ENCODE data around the gene ACOX1. TPM values are rescaled to one million over a fixed set of nuclear protein-coding genes. Genes with fewer than 3 reads are reported as not detected.
"Not testable (repeated sequence)": the region's sequence is repeated elsewhere in the genome, so short reads cannot be mapped to it uniquely, and the experiment has no call there.

Gene ACOX1
- total RNA-seq, 1 experiment from 2014 or later, result 40.9 TPM

DNA sequence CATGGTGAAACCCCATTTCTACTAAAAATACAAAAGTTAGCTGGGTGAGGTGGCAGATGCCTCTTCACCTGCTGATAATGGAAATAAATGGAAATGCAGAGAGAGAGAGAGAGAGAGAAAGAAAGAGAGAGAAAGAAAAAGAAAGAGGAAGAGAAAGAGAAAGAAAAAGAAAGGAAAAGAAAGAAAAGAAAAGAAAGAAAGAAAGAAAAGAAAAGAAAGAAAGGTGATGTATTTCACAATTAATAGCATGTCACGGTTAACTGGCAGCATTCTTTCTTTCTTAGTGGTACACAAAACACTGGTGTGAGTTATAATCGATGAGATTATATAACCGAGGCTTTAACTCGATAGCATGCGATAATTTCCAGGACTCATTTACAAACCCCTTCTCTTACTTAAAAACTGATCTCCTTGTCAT lies 3.2 kb downstream of the ACOX1 start:
- CTCF ChIA-PET, result interaction anchor here (2.1 kb wide), 1 partner anchor 30 kb away, joined by 5 read pairs; no protein-coding TSS in a partner anchor
- Mint-ChIP-seq H3K9me3 (no peaks in the 10 kb centered on the region), H3K27ac (peak overlapping the region; percentile 80; the same call in 1 of the 2 replicates), H3K27me3 (ENCODE audit: low read depth) (no peaks in the 10 kb centered on the region), H3K4me3 (no peak overlapping the region), H3K4me1 (peaks cover 34% of the 10 kb centered on the region), H3K36me3 (peaks cover 26% of the 10 kb centered on the region)
- DNase-seq (ENCODE audit: low spot score), result no peak
- TF ChIP-seq SMAD4 (CRISPR knock-in tag; IDR thresholded peaks at IDR 0.05), result no peak
- TF ChIP-seq JAZF1 (CRISPR knock-in tag; IDR thresholded peaks at IDR 0.05), result no peak
- TF ChIP-seq, protein P1, sequence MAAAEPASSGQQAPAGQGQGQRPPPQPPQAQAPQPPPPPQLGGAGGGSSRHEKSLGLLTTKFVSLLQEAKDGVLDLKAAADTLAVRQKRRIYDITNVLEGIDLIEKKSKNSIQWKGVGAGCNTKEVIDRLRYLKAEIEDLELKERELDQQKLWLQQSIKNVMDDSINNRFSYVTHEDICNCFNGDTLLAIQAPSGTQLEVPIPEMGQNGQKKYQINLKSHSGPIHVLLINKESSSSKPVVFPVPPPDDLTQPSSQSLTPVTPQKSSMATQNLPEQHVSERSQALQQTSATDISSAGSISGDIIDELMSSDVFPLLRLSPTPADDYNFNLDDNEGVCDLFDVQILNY (CRISPR knock-in tag; IDR thresholded peaks at IDR 0.05), result no peak
- POLR2A ChIA-PET, result no interaction called here
- no peak for ATAC-seq

DNA sequence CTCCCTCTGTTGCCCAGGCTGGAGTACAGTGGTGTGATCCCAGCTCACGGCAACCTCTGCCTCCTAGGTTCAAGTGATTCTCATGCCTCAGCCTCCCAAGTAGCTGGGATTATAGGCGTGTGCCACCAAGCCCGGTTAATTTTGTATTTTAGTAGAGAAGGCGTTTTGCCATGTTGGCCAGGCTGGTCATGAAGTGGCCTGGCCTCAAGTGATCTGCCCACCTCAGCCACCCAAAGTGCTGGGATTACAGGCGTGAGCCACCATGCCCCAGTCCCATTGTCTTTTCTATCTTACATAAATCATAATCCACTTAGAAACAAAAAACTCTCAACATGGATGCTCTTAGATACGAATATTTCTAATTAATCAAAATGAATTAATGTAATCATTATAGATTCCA lies 3.8 kb downstream of the ACOX1 start:
- POLR2A ChIA-PET; H3K9me3 Mint-ChIP-seq; H3K27me3 Mint-ChIP-seq (ENCODE audit: low read depth); DNase-seq (ENCODE audit: low spot score); H3K4me3 Mint-ChIP-seq; ATAC-seq; H3K27ac Mint-ChIP-seq: not testable (repeated sequence)
- peaks cover 32% of the 10 kb centered on the region for H3K36me3 Mint-ChIP-seq
- CTCF ChIA-PET, result interaction anchor here (2.1 kb wide), 1 partner anchor 30 kb away, joined by 5 read pairs; no protein-coding TSS in a partner anchor
- peaks cover 28% of the 10 kb centered on the region for H3K4me1 Mint-ChIP-seq

DNA sequence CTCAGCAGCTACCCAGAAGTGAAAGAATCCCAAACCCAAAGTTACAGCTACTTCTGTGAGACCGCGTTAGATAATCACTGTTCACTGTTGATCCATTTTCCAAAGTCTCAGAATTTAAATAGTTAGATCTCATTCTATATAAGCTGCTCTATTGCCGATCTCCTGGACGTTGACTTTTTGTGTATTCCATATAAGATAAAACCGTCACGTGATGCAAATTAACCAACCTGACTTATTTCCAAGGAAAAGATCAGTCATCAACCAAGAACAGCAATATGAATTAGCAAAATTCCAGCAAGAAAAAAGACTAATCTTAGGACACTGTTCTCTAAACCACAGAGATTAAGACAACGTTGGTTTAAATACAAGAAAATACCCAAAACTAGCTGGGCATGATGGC lies 8.3 kb downstream of the ACOX1 start:
- POLR2A ChIA-PET, result no interaction called here

More for the DNA sequence above, 8.3 kb downstream of the ACOX1 start:
- Mint-ChIP-seq H3K36me3 (peaks cover 32% of the 10 kb centered on the region), H3K4me3 (no peak overlapping the region), H3K27me3 (ENCODE audit: low read depth) (no peaks in the 10 kb centered on the region), H3K4me1 (peaks cover 2% of the 10 kb centered on the region), H3K27ac (peak overlapping the region; percentile 61), H3K9me3 (no peaks in the 10 kb centered on the region)
- TF ChIP-seq, protein P2, sequence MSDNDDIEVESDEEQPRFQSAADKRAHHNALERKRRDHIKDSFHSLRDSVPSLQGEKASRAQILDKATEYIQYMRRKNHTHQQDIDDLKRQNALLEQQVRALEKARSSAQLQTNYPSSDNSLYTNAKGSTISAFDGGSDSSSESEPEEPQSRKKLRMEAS (CRISPR knock-in tag; IDR thresholded peaks at IDR 0.05), result no peak
- TF ChIP-seq NFE2L1 (CRISPR knock-in tag; IDR thresholded peaks at IDR 0.05), result no peak
- no peak for TF ChIP-seq CREB1 (CRISPR knock-in tag; IDR thresholded peaks at IDR 0.05)
- TF ChIP-seq, protein P3, sequence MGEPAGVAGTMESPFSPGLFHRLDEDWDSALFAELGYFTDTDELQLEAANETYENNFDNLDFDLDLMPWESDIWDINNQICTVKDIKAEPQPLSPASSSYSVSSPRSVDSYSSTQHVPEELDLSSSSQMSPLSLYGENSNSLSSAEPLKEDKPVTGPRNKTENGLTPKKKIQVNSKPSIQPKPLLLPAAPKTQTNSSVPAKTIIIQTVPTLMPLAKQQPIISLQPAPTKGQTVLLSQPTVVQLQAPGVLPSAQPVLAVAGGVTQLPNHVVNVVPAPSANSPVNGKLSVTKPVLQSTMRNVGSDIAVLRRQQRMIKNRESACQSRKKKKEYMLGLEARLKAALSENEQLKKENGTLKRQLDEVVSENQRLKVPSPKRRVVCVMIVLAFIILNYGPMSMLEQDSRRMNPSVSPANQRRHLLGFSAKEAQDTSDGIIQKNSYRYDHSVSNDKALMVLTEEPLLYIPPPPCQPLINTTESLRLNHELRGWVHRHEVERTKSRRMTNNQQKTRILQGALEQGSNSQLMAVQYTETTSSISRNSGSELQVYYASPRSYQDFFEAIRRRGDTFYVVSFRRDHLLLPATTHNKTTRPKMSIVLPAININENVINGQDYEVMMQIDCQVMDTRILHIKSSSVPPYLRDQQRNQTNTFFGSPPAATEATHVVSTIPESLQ (CRISPR knock-in tag; IDR thresholded peaks at IDR 0.05), result no peak
- TF ChIP-seq, protein P4, sequence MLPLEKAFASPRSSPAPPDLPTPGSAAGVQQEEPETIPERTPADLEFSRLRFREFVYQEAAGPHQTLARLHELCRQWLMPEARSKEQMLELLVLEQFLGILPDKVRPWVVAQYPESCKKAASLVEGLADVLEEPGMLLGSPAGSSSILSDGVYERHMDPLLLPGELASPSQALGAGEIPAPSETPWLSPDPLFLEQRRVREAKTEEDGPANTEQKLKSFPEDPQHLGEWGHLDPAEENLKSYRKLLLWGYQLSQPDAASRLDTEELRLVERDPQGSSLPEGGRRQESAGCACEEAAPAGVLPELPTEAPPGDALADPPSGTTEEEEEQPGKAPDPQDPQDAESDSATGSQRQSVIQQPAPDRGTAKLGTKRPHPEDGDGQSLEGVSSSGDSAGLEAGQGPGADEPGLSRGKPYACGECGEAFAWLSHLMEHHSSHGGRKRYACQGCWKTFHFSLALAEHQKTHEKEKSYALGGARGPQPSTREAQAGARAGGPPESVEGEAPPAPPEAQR (CRISPR knock-in tag; IDR thresholded peaks at IDR 0.05), result no peak
- TF ChIP-seq NR1H2 (CRISPR knock-in tag; IDR thresholded peaks at IDR 0.05), result no peak
- TF ChIP-seq SOX15 (CRISPR knock-in tag; IDR thresholded peaks at IDR 0.05), result no peak
- TF ChIP-seq PRRX2 (CRISPR knock-in tag; IDR thresholded peaks at IDR 0.05), result no peak
- TF ChIP-seq, protein P5, sequence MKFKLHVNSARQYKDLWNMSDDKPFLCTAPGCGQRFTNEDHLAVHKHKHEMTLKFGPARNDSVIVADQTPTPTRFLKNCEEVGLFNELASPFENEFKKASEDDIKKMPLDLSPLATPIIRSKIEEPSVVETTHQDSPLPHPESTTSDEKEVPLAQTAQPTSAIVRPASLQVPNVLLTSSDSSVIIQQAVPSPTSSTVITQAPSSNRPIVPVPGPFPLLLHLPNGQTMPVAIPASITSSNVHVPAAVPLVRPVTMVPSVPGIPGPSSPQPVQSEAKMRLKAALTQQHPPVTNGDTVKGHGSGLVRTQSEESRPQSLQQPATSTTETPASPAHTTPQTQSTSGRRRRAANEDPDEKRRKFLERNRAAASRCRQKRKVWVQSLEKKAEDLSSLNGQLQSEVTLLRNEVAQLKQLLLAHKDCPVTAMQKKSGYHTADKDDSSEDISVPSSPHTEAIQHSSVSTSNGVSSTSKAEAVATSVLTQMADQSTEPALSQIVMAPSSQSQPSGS (CRISPR knock-in tag; IDR thresholded peaks at IDR 0.05; ENCODE audit: borderline replicate concordance, low read depth), result no peak
- no peak for TF ChIP-seq ELF4 (CRISPR knock-in tag; IDR thresholded peaks at IDR 0.05; ENCODE audit: low read depth)
- no peak for TF ChIP-seq TEAD4 (CRISPR knock-in tag; IDR thresholded peaks at IDR 0.05)
- TF ChIP-seq ZNF423 (CRISPR knock-in tag; IDR thresholded peaks at IDR 0.05), result no peak
- no peak for TF ChIP-seq ZNF121 (CRISPR knock-in tag; IDR thresholded peaks at IDR 0.05)
- TF ChIP-seq, protein P6, sequence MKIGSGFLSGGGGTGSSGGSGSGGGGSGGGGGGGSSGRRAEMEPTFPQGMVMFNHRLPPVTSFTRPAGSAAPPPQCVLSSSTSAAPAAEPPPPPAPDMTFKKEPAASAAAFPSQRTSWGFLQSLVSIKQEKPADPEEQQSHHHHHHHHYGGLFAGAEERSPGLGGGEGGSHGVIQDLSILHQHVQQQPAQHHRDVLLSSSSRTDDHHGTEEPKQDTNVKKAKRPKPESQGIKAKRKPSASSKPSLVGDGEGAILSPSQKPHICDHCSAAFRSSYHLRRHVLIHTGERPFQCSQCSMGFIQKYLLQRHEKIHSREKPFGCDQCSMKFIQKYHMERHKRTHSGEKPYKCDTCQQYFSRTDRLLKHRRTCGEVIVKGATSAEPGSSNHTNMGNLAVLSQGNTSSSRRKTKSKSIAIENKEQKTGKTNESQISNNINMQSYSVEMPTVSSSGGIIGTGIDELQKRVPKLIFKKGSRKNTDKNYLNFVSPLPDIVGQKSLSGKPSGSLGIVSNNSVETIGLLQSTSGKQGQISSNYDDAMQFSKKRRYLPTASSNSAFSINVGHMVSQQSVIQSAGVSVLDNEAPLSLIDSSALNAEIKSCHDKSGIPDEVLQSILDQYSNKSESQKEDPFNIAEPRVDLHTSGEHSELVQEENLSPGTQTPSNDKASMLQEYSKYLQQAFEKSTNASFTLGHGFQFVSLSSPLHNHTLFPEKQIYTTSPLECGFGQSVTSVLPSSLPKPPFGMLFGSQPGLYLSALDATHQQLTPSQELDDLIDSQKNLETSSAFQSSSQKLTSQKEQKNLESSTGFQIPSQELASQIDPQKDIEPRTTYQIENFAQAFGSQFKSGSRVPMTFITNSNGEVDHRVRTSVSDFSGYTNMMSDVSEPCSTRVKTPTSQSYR (CRISPR knock-in tag; IDR thresholded peaks at IDR 0.05), result no peak
- DNase-seq (ENCODE audit: low spot score), result no peak
- no peak for ATAC-seq
- CTCF ChIA-PET, result interaction anchor here (0.7 to 1.0 kb wide), 2 partner anchors 30 to 645 kb away, joined by 3 to 4 read pairs; partner anchors contain the start of gene CDK3

Measured in WTC11 (cell line).